ENCODE measurements around the gene PPP1R11. TPM values are rescaled to one million over a fixed set of nuclear protein-coding genes. Genes with fewer than 3 reads are reported as not detected.

PPP1R11 gene
- total RNA-seq, 1 donor from 2014 or later = 73.4 TPM

- no peak for DNase-seq (ENCODE audit: low read depth)
- no peak for TF ChIP-seq CTCF (IDR thresholded peaks at IDR 0.05; ENCODE audit: insufficient read depth, low read length, poor library complexity, severe bottlenecking)
- no peaks in the 10 kb centered on the region for H3K36me3 ChIP-seq (ENCODE audit: control insufficient read depth, insufficient read depth, low read length)
- H3K4me3 ChIP-seq (ENCODE audit: low read depth, low read length) = no peak overlapping the region
- peaks cover 62% of the 10 kb centered on the region for H3K27me3 ChIP-seq (ENCODE audit: control insufficient read depth, insufficient read depth, low read length)
These were observed 4.9 kb downstream of the PPP1R11 start for GRCh38 chr6:30071858-30072257.

- Histone ChIP-seq H3K27me3 (ENCODE audit: control insufficient read depth, insufficient read depth, low read length) (peaks cover 78% of the 10 kb centered on the region), H3K36me3 (ENCODE audit: control insufficient read depth, insufficient read depth, low read length) (no peaks in the 10 kb centered on the region), H3K4me3 (ENCODE audit: low read depth, low read length) (no peak overlapping the region)
- no peak for TF ChIP-seq CTCF (IDR thresholded peaks at IDR 0.05; ENCODE audit: insufficient read depth, low read length, poor library complexity, severe bottlenecking)
- DNase-seq (ENCODE audit: low read depth) = no peak
These were observed 6.7 kb downstream of the PPP1R11 start for GRCh38 chr6:30073489-30074235.

GRCh38 chr6:30074331-30075093, 7.5 kb downstream of the PPP1R11 start:
- TF ChIP-seq CTCF (IDR thresholded peaks at IDR 0.05; ENCODE audit: insufficient read depth, low read length, poor library complexity, severe bottlenecking) = no peak
- H3K36me3 ChIP-seq (ENCODE audit: control insufficient read depth, insufficient read depth, low read length) = no peaks in the 10 kb centered on the region
- H3K4me3 ChIP-seq (ENCODE audit: low read depth, low read length) = no peak overlapping the region
- no peak for DNase-seq (ENCODE audit: low read depth)
- peaks cover 84% of the 10 kb centered on the region for H3K27me3 ChIP-seq (ENCODE audit: control insufficient read depth, insufficient read depth, low read length)

- H3K27me3 ChIP-seq (ENCODE audit: control insufficient read depth, insufficient read depth, low read length) = peaks cover 84% of the 10 kb centered on the region
- DNase-seq (ENCODE audit: low read depth) = no peak
- no peak for TF ChIP-seq CTCF (IDR thresholded peaks at IDR 0.05; ENCODE audit: insufficient read depth, low read length, poor library complexity, severe bottlenecking)
- H3K36me3 ChIP-seq (ENCODE audit: control insufficient read depth, insufficient read depth, low read length) = no peaks in the 10 kb centered on the region
- no peak within 1 kb of the TSS for H3K4me3 ChIP-seq (ENCODE audit: low read depth, low read length)
These were observed 8.2 kb downstream of the PPP1R11 start, which contains the start of gene RNF39 for GRCh38 chr6:30075094-30075789. Gene RNF39 (minus strand): TSS chr6:30075769. CDS start chr6:30075585, 184 bp downstream.

GRCh38 chr6:30075790-30076732, 9.1 kb downstream of the PPP1R11 start:
- TF ChIP-seq CTCF (IDR thresholded peaks at IDR 0.05; ENCODE audit: insufficient read depth, low read length, poor library complexity, severe bottlenecking) = peak; percentile 48
- Histone ChIP-seq H3K36me3 (ENCODE audit: control insufficient read depth, insufficient read depth, low read length) (no peaks in the 10 kb centered on the region), H3K4me3 (ENCODE audit: low read depth, low read length) (no peak overlapping the region), H3K27me3 (ENCODE audit: control insufficient read depth, insufficient read depth, low read length) (peaks cover 76% of the 10 kb centered on the region)
- no peak for DNase-seq (ENCODE audit: low read depth)
